Liver (tissue), 9 donors: Measurements from ENCODE around the gene OSTM1. TPM values are rescaled to one million over a fixed set of nuclear protein-coding genes. Genes with fewer than 3 reads are reported as not detected.

Source experiments
- DNase-seq: peaks from one replicate; pipeline ENCODE4 v3.0.0-alpha.2; 2017; ENCODE audit warnings: low spot score
- H3K27ac ChIP-seq, 2 donors: one replicate each; pipeline ENCODE4 v1.7.0; 2013; ENCODE audit warnings: inconsistent platforms in 2 of 2, low read length in 2 of 2, control low read depth in 1 of 2, low read depth in 1 of 2, mild to moderate bottlenecking in 1 of 2
- H3K27me3 ChIP-seq, 4 donors: one replicate each; pipeline versions ENCODE4 v1.6.1 to v1.7.0; 2013; ENCODE audit warnings: low read length in 3 of 4, inconsistent platforms in 1 of 4, mild to moderate bottlenecking in 1 of 4, moderate library complexity in 1 of 4; ENCODE audit not compliant: control insufficient read depth in 4 of 4, insufficient read depth in 4 of 4
- H3K36me3 ChIP-seq, 4 donors: one replicate each; pipeline versions ENCODE4 v1.6.1 to v1.7.0; 2013; ENCODE audit warnings: low read length in 3 of 4, mild to moderate bottlenecking in 3 of 4, low read depth in 1 of 4, moderate library complexity in 1 of 4; ENCODE audit not compliant: control insufficient read depth in 4 of 4, insufficient read depth in 3 of 4
- H3K4me1 ChIP-seq, 4 donors: one replicate each; pipeline versions ENCODE4 v1.6.1 to v1.7.0; 2013; ENCODE audit warnings: low read length in 3 of 4, mild to moderate bottlenecking in 3 of 4, moderate library complexity in 1 of 4; ENCODE audit not compliant: control insufficient read depth in 4 of 4, insufficient read depth in 4 of 4
- H3K4me3 ChIP-seq, 3 donors: one replicate each; pipeline versions ENCODE4 v1.6.1 to v1.7.0; 2013; ENCODE audit warnings: low read length in 3 of 3, control low read depth in 1 of 3, low read depth in 1 of 3, mild to moderate bottlenecking in 1 of 3
- H3K9ac ChIP-seq, 2 donors: one replicate each; pipeline ENCODE4 v1.7.0; 2013; ENCODE audit warnings: low read length in 2 of 2, mild to moderate bottlenecking in 2 of 2, moderate library complexity in 2 of 2, control low read depth in 1 of 2, low read depth in 1 of 2
- H3K9me3 ChIP-seq, 4 donors: one replicate each; pipeline versions ENCODE4 v1.6.1 to v1.7.0; 2013; ENCODE audit warnings: low read length in 3 of 4; ENCODE audit not compliant: control insufficient read depth in 4 of 4
- ATF3 ChIP-seq: IDR thresholded peaks from 2 replicates; pipeline ENCODE4 v1.6.1; 2016; ENCODE audit warnings: antibody characterized with exemption
- CTCF ChIP-seq: fragments of 150-350 bp; IDR thresholded peaks from 2 replicates; pipeline ENCODE4 v1.5.1; 2017; ENCODE audit warnings: improper control_type of control experiment, low read depth, low read length; ENCODE audit not compliant: missing input control
- EGR1 ChIP-seq, 2 donors: IDR thresholded peaks; 2 replicates each; pipeline ENCODE4 v1.6.1; 2016 to 2018; ENCODE audit warnings: antibody characterized with exemption in 2 of 2, low read depth in 2 of 2
- FOXA1 ChIP-seq: IDR thresholded peaks from 2 replicates; pipeline ENCODE4 v1.6.1; 2016; ENCODE audit warnings: antibody characterized with exemption
- FOXA2 ChIP-seq: IDR thresholded peaks from 2 replicates; pipeline ENCODE4 v1.6.1; 2016; ENCODE audit warnings: antibody characterized with exemption
- GABPA ChIP-seq, 2 donors: IDR thresholded peaks in 1 of 2; conservative IDR thresholded peaks in 1 of 2; 2 replicates each; pipeline ENCODE4 v1.6.1; 2016; ENCODE audit warnings: antibody characterized with exemption in 2 of 2, mild to moderate bottlenecking in 1 of 2, moderate library complexity in 1 of 2
- HNF4A ChIP-seq, 2 donors: conservative IDR thresholded peaks; 2 replicates each; pipeline ENCODE4 v1.6.1; 2016; ENCODE audit warnings: antibody characterized with exemption in 2 of 2, mild to moderate bottlenecking in 2 of 2
- JUND ChIP-seq, 2 donors: IDR thresholded peaks; 2 replicates each; pipeline ENCODE4 v1.6.1; 2016; ENCODE audit warnings: antibody characterized with exemption in 2 of 2
- MAX ChIP-seq: IDR thresholded peaks from 2 replicates; pipeline ENCODE4 v1.6.1; 2016; ENCODE audit warnings: antibody characterized with exemption
- NR2F2 ChIP-seq: IDR thresholded peaks from 2 replicates; pipeline ENCODE4 v1.6.1; 2016; ENCODE audit warnings: antibody characterized with exemption
- RAD21 ChIP-seq, 2 donors: IDR thresholded peaks; 2 replicates each; pipeline ENCODE4 v1.6.1; 2016; ENCODE audit warnings: antibody characterized with exemption in 2 of 2, mild to moderate bottlenecking in 2 of 2
- REST ChIP-seq: IDR thresholded peaks from 2 replicates; pipeline ENCODE4 v1.6.1; 2016; ENCODE audit warnings: antibody characterized with exemption, mild to moderate bottlenecking
- RXRA ChIP-seq, 2 donors: IDR thresholded peaks; 2 replicates each; pipeline ENCODE4 v1.6.1; 2017 to 2018; ENCODE audit warnings: antibody characterized with exemption in 2 of 2, mild to moderate bottlenecking in 1 of 2
- SP1 ChIP-seq: IDR thresholded peaks from 2 replicates; pipeline ENCODE4 v1.6.1; 2018; ENCODE audit warnings: antibody characterized with exemption, mild to moderate bottlenecking
- YY1 ChIP-seq: IDR thresholded peaks from 2 replicates; pipeline ENCODE4 v1.6.1; 2016; ENCODE audit warnings: antibody characterized with exemption, mild to moderate bottlenecking
- ZBTB33 ChIP-seq: IDR thresholded peaks from 2 replicates; pipeline ENCODE4 v1.6.1; 2016; ENCODE audit warnings: antibody characterized with exemption
- WGBS: extraction: QIAGEN DNeasy Blood & Tissue Kit; methylation state at CpG from one replicate; pipeline ENCODE4 v1.1.7; 2013; 5-methylcytosine and 5-hydroxymethylcytosine counted together
- polyA plus RNA-seq, 2 donors: library from polyadenylated mRNA; stranded (reverse) in 1 of 2; unstranded in 1 of 2; fragments of 200-250 nt in 1 of 2; fragments of >200 nt in 1 of 2; fragmentation: Nextera tagmentation in 1 of 2; extraction: Ambion mirVana in 1 of 2; gene quantifications; one replicate each; pipeline versions ENCODE4 v1.2.1 to v1.2.3, GENCODE V29; 2013 to 2015
- total RNA-seq, 2 donors: library from RNA; depleted of rRNA; stranded (reverse); fragments of >200 nt; gene quantifications; one replicate each; pipeline ENCODE4 v1.2.3, GENCODE V29; 2014
- donor health status: healthy.
- donor health status: healthy.
- donor health status: healthy.
- donor health status: healthy.
- donor health status: healthy.

The OSTM1 gene
- total and polyA plus RNA-seq, 4 donors, result 8.8 to 33.3 (median 11.3) TPM

- TF ChIP-seq FOXA2 (no peak), GABPA (IDR thresholded peaks at IDR 0.05 in 1 of 2, conservative IDR thresholded peaks at IDR 0.05 in 1 of 2) (no peak), RAD21 (IDR thresholded peaks at IDR 0.05) (no peak), CTCF (no peak), JUND (IDR thresholded peaks at IDR 0.05) (no peak), YY1 (no peak)
Measured at GRCh38 chr6:108027594-108027993, 46.9 kb downstream of the OSTM1 start (continued).

GRCh38 chr6:108027056-108027455 is 47.5 kb downstream of the OSTM1 start:
- Histone ChIP-seq H3K4me3 (no peak overlapping the region), H3K9me3 (no peaks in the 10 kb centered on the region), H3K27ac (no peak overlapping the region), H3K27me3 (no peaks in the 10 kb centered on the region), H3K9ac (no peak overlapping the region), H3K36me3 (no peaks in the 10 kb centered on the region), H3K4me1 (no peaks in the 10 kb centered on the region)
- DNase-seq, result no peak
- TF ChIP-seq RAD21 (IDR thresholded peaks at IDR 0.05), result no peak
- TF ChIP-seq YY1, result no peak
- no peak for TF ChIP-seq ZBTB33
- TF ChIP-seq HNF4A (conservative IDR thresholded peaks at IDR 0.05), result no peak
- TF ChIP-seq MAX, result no peak
- TF ChIP-seq RXRA (IDR thresholded peaks at IDR 0.05), result no peak
- no peak for TF ChIP-seq CTCF
- WGBS, result 91% methylated on average over 3 of the region's 3 CpGs

GRCh38 chr6:108024427-108025073 is 50.0 kb downstream of the OSTM1 start:
- H3K27ac ChIP-seq, result no peak overlapping the region
- H3K27me3 ChIP-seq, result no peaks in the 10 kb centered on the region
- WGBS, result 89% methylated on average over 6 of the region's 6 CpGs
- H3K4me1 ChIP-seq, result no peaks in the 10 kb centered on the region
- H3K4me3 ChIP-seq, result no peak overlapping the region
- no peak overlapping the region for H3K9ac ChIP-seq
- H3K9me3 ChIP-seq, result no peaks in the 10 kb centered on the region
- no peaks in the 10 kb centered on the region for H3K36me3 ChIP-seq
- no peak for DNase-seq
- TF ChIP-seq ATF3, result no peak
- no peak for TF ChIP-seq GABPA (IDR thresholded peaks at IDR 0.05 in 1 of 2, conservative IDR thresholded peaks at IDR 0.05 in 1 of 2)
- TF ChIP-seq JUND (IDR thresholded peaks at IDR 0.05), result no peak
- TF ChIP-seq NR2F2, result no peak
- TF ChIP-seq HNF4A (conservative IDR thresholded peaks at IDR 0.05), result no peak
- TF ChIP-seq REST, result no peak
- TF ChIP-seq YY1, result no peak
- TF ChIP-seq MAX, result no peak
- no peak for TF ChIP-seq RXRA (IDR thresholded peaks at IDR 0.05)
- TF ChIP-seq FOXA1, result no peak
- TF ChIP-seq ZBTB33, result no peak
- no peak for TF ChIP-seq SP1
- TF ChIP-seq EGR1 (IDR thresholded peaks at IDR 0.05; ENCODE audit: low read depth in 2 of 2), result no peak
- no peak for TF ChIP-seq FOXA2
- TF ChIP-seq RAD21 (IDR thresholded peaks at IDR 0.05), result no peak
